HG03460 (cell line): ENCODE data around the gene GPR171.
A peak's percentile ranks its signal among the peaks of the same experiment; 100 is the strongest.
"Not testable (repeated sequence)": the region's sequence is repeated elsewhere in the genome, so short reads cannot be mapped to it uniquely, and the experiment has no call there.

Experiments used
- ATAC-seq: cut with Tn5 transposase; IDR thresholded peaks from one replicate; pipeline ENCODE4 v1.9.1; 2021; ENCODE audit not compliant: unreplicated experiment

Gene GPR171, protein sequence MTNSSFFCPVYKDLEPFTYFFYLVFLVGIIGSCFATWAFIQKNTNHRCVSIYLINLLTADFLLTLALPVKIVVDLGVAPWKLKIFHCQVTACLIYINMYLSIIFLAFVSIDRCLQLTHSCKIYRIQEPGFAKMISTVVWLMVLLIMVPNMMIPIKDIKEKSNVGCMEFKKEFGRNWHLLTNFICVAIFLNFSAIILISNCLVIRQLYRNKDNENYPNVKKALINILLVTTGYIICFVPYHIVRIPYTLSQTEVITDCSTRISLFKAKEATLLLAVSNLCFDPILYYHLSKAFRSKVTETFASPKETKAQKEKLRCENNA

DNA sequence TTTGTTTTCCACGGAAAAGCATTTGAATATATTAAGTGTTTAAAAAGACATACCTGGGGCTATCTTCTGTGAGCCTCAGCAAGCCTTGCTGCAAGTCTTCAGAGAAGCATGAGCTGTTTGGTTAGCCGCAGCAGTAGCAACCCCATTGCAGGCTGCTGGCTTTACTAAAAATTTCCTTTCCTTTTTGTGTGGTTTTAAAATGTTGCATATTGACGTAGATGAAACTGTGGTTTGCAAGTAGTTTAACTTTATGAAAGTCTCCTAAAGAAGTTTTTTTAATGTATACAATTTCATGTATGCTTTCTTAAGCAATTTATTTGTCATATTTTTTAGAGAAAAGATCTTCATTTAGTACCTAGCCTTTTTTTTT, at the start of gene GPR171:
Gene GPR171 (minus strand): TSS at position 166 of the 370 bp plus-strand sequence. CDS start 3,830 bp downstream, outside the sequence.
- ATAC-seq, result peak; percentile 88

DNA sequence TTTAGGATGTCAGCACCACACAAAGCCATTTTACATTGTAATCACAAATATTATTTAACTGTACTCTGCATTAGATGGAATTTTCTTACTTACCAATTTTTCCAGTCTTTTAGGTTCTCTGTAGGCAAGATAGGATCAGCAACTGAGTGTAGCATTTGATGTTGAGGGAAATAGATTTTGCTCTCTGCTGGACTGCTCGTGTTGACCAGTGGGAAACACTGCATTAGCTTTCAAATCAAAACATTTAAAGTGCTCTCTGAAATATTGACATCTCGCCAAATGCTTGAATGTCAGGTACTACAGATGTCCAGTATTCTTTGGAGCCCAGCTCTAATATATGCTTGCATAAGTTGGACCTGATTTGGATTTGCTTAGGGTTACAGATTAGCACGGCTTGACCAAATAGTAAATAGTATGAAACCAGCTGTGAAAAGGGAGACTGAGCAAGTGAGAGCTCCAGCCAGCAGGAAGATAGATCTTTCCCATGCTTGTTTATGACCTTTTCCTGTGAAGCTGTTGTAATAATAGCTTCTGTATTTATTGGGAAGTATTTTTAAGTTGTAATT, 45.8 kb upstream of the GPR171 start:
- no peak for ATAC-seq

GRCh38 chr3:151242006-151242405, 39.0 kb upstream of the GPR171 start:
- ATAC-seq, result not testable (repeated sequence)

DNA sequence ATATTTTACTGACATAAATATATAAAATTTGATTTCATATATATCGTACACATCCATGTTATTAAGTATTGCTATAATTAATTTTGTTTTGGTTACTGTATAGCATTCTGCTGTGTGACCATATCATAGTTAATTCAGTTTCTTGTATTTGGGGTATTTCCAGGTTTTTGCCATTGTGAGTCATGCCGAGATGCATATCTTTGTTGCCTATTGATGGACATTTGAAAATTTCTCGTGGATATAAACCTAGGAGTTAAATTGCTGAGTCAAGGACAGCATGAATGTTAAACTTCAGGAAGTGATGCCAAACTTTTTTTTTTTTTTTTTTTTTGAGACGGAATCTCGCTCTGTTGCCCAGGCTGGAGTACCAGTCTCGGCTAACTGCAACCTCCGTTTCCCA, 33.7 kb upstream of the GPR171 start:
- ATAC-seq, result no peak

DNA sequence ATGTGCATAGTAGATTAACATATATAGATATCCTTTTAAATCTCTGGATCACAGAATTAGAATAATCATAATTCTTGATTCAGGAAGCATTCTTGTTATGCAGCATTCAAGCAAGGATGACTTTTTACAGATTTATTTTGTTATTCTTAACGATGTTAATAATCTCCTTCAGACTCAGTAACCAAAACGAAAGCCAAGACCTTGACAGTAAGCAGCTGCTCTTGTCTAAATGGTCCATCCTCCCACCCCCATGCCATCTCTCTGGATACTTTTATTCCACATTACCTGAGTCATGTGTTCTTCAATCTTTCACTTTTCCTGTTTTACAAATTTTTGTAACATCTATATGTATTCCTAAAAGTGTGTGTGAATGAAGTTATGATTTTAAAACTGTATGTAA, 33.3 kb upstream of the GPR171 start:
- ATAC-seq, result no peak

DNA sequence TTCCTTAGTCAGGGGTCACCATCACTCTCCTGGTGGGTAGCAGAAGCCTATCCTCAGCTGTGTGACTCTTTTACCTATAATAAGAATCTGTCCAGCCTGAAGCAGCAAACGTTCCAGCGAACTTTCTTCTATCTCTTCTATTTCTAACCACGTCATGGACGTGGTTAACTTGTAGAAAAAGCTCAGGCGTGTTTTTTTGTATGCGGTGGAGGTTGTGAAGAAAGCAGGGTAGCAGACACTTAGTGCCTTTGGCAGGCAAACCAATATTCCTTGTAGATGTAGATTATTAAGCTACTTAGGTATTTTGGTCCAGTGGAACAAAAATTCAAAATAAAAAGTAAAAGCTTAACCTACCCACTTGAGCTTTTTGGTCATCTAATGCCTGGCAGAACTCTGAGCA, 31.8 kb upstream of the GPR171 start:
- no peak for ATAC-seq

DNA sequence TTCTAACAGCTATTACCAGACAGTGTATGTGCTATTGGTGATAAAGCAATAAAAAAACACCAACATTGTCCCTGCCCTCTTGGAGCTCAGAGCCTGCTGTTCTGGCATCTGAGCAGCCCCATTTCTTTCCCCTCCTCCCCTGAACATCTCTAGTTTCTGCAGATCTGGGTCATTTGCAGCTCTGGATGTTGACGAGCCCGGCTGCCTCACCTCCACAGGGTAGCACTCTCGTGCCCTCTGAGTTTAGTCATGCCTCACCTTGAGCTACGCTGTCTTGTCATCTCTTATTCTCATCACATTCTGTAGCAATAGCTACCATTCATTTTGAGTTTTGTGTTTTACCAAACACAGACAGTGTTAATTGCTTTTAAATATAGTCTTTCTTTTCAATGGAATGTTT, 30.0 kb upstream of the GPR171 start:
- ATAC-seq, result no peak

GRCh38 chr3:151232403-151232802, 29.4 kb upstream of the GPR171 start:
- not testable (repeated sequence) for ATAC-seq

- peak; percentile 50 for ATAC-seq
Measured at GRCh38 chr3:151230646-151231045, 27.6 kb upstream of the GPR171 start.

- no peak for ATAC-seq
Measured at GRCh38 chr3:151228666-151229040, 25.6 kb upstream of the GPR171 start.

DNA sequence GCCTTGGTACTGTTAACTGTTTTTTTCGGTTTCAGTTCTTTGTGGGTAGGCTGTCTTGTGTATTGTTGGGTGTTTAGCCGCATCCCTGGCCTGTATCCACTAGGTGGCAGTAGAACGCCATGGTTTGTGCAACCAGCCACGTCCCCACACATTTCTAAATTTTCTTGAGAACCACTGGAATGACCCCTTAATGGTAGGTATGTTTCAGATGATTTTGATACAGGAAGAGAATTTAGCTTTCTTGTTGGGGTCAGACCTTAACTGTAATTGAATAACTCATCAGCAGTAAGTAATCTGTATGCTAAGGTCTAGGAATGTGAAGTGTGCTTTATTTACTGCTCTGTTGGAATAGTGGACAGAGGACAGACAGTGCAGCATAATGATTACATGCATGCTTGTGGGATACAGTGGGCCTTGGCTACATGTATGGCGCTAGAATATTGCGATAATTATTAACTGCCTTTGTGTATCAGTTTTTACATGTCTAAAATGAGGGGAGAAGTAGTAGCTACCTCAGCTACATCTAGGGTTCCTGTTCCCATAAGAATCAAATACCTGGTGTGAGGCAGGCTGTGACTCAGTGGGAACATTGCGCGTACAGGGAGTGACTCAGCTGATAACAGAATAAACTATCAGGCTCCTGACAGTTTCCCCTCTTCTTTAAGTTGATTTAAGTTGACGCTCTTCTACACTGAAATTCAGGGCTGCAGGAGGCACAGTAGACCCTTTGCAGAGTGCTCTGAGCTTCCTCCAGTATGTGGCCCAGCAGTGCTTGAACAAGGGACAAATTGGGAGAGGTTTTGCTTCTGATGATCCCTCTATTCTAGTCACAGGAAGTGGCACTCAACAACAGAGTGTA, 25.0 kb upstream of the GPR171 start:
- peak; percentile 82 for ATAC-seq

GRCh38 chr3:151227266-151227806, 24.3 kb upstream of the GPR171 start:
- ATAC-seq, result peak; percentile 24

GRCh38 chr3:151226825-151227224, 23.8 kb upstream of the GPR171 start:
- ATAC-seq, result no peak

DNA sequence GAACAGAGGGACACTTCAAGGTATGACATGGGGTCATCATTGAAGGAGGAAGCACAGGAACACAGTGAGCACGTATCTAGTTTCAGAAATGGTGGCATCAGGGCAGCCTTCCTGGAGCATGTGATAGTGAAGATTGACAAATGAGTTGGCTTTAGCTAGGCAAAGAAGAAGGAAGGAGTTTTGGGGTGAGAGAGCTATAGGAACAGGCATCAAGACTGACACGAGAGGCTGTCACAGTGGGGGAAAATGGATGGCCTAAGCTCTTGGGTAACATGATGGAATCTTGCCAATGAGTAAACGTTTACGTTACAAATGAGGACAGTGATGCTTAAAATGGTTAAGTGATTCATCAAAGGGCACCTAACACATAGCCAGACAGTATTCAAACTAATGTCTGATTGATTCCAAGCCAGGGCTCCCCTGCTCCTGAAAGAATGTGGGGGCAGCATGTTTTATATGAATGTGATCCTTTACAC, 23.1 kb upstream of the GPR171 start:
- no peak for ATAC-seq

DNA sequence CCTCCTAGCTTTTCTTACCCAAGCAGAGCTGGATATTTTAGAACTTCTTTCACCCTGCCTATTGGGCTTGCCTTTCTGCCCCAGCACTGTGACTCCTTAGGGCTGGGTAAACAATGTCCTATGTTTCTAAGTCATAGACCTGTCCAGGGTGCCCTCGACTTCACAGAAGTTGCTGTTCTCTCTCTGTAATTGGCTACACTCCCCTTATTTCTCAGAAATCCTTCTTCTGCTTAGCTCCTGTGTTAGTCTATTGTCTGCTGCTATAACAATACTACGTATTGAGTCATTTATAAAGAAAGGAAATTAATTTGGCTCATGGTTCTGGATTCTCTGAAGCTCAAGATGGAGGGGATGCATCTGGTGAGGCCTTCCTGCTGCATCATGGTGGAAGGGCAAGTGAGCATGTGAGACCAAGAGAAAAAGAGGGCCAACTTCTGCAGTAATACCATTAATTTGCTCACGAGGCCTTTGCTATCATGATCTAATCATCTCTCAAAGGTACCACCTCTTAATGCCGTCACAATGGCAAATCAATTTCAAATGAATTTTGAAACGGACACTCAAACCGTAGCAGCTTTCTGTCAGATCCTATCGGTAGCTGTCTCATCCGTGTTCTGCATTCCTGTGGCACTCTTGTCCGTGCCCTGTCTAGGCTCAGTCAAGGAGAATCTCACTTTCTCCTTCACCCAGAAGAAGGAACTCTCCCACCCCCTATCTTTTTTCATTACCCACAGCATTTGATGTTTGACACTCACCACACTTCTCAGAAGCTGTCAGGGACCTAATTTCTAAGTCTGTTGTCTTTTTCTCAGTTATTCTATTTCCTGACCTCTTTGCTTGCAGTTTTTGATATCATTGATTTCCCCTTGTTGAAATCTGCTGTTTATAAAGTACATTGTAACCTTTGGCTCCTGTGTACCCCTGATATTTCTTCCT, 22.3 kb upstream of the GPR171 start:
- no peak for ATAC-seq

GRCh38 chr3:151224268-151224866, 21.4 kb upstream of the GPR171 start:
- ATAC-seq, result no peak

DNA sequence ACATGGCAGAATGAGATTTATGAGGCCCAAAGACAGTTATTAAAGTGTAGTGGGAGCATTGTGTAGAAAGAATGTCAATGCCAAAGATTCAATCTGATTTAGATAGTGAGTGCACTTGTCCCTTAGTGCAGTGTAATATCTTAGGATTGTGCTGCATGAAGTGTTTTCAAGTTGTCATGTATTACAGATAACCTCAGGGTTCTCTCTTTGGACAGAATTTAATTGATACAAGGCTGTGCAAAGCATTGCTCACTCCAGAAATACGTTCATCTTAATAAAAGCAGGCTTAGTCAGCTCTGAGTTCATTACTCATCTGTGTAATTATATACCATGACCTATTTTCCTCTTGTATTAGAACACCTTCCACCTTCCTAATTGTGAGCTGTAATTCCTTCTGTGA, 16.0 kb upstream of the GPR171 start:
- no peak for ATAC-seq

DNA sequence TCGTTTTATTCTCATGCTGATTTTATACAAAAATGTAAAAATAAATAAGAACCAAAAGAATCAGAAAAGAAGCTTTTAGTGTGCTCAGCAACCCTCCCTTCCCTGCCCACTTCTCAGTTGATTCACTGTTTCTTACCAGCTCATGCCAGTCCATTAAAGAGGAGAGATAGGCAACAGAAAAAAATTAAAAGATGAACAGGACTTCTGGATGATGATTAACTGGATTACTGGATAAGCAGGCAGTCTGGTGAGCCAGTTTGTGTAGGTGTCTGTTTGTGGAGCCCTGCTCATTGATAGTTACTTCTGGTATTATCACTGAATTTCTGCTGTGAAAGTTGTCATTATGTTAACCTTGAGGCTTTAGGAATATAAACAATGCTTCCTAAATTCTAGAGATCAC, 15.1 kb upstream of the GPR171 start:
- no peak for ATAC-seq

- no peak for ATAC-seq
Measured at GRCh38 chr3:151216641-151217607, 13.9 kb upstream of the GPR171 start.
